Natural killer cell (primary cell): Measurements from ENCODE around the gene SDC1. TPM values are rescaled to one million over a fixed set of nuclear protein-coding genes. Genes with fewer than 3 reads are reported as not detected.

Experiments
- ATAC-seq, 3 donors: fragments of 150-1000 bp in 2 of 3; fragments of 200-7000 bp in 1 of 3; cut with Tn5 transposase; 1 replicate in 1 of 3; 2 replicates in 2 of 3; pipeline ENCODE4 v1.10.0; 2021; ENCODE audit warnings: mild to moderate bottlenecking in 2 of 3, moderate library complexity in 2 of 3
- DNase-seq, 2 donors: peaks; one replicate each; pipeline versions ENCODE4 v3.0.0 to v3.0.0-alpha.2; 2013 to 2021; ENCODE audit warnings: mixed read lengths in 1 of 2
- H3K27ac ChIP-seq: one replicate; pipeline ENCODE4 v1.5.1; 2013; ENCODE audit warnings: mild to moderate bottlenecking, low read length
- H3K27me3 ChIP-seq: one replicate; pipeline ENCODE4 v1.6.1; 2013; ENCODE audit warnings: low read length; ENCODE audit not compliant: control insufficient read depth, insufficient read depth
- H3K36me3 ChIP-seq: one replicate; pipeline ENCODE4 v1.6.1; 2013; ENCODE audit warnings: low read length; ENCODE audit not compliant: control insufficient read depth, insufficient read depth
- H3K4me1 ChIP-seq: one replicate; pipeline ENCODE4 v1.6.1; 2013; ENCODE audit warnings: low read length; ENCODE audit not compliant: control insufficient read depth, insufficient read depth
- H3K4me3 ChIP-seq: one replicate; pipeline ENCODE4 v1.5.1; 2013; ENCODE audit warnings: low read length
- H3K9me3 ChIP-seq: one replicate; pipeline ENCODE4 v1.6.1; 2013; ENCODE audit warnings: low read length; ENCODE audit not compliant: control insufficient read depth, insufficient read depth
- H3K27ac Mint-ChIP-seq, 2 donors: one replicate each; pipeline ENCODE4 v1.8.0; 2022; ENCODE audit warnings: mild to moderate bottlenecking in 2 of 2, mixed read lengths in 2 of 2, moderate library complexity in 1 of 2
- H3K27me3 Mint-ChIP-seq, 2 donors: one replicate each; pipeline ENCODE4 v1.8.0; 2022; ENCODE audit warnings: low read depth in 2 of 2, mixed read lengths in 2 of 2
- H3K36me3 Mint-ChIP-seq: one replicate; pipeline ENCODE4 v1.8.0; 2022; ENCODE audit warnings: mixed read lengths
- H3K4me1 Mint-ChIP-seq, 2 donors: one replicate each; pipeline ENCODE4 v1.8.0; 2022; ENCODE audit warnings: mixed read lengths in 2 of 2
- H3K4me3 Mint-ChIP-seq: one replicate; pipeline ENCODE4 v1.8.0; 2022; ENCODE audit warnings: mild to moderate bottlenecking, moderate library complexity, mixed read lengths
- H3K9me3 Mint-ChIP-seq, 2 donors: one replicate each; pipeline ENCODE4 v1.8.0; 2022; ENCODE audit warnings: mixed read lengths in 2 of 2
- WGBS: methylation state at CpG from one replicate; pipeline ENCODE4 v1.1.7; 2013; ENCODE audit warnings: missing lambda C conversion rate; ENCODE audit not compliant: insufficient coverage; 5-methylcytosine and 5-hydroxymethylcytosine counted together
- intact Hi-C: fragments of 100-400 bp; cut with micrococcal nuclease; formaldehyde crosslinking; loops from one replicate; pipeline ENCODE4 v1.14.2; 2022
- total RNA-seq, 4 donors: library from RNA; stranded (reverse); fragments of 120-200 nt in 1 of 4; gene quantifications; one replicate each; pipeline versions ENCODE4 v1.2.3 to v1.2.4, GENCODE V29; 2013 to 2022
- TF ChIP-seq, protein P1 (sequence below): fragments of 200-600 bp; IDR thresholded peaks from one replicate; pipeline ENCODE4 v1.8.0; 2022; ENCODE audit warnings: antibody characterized with exemption

The SDC1 gene
- total RNA-seq, 3 donors from 2014 or later (not counting 1 experiment from before 2014, with no cell fraction given) = 0.63 TPM; not detected in 2

DNA sequence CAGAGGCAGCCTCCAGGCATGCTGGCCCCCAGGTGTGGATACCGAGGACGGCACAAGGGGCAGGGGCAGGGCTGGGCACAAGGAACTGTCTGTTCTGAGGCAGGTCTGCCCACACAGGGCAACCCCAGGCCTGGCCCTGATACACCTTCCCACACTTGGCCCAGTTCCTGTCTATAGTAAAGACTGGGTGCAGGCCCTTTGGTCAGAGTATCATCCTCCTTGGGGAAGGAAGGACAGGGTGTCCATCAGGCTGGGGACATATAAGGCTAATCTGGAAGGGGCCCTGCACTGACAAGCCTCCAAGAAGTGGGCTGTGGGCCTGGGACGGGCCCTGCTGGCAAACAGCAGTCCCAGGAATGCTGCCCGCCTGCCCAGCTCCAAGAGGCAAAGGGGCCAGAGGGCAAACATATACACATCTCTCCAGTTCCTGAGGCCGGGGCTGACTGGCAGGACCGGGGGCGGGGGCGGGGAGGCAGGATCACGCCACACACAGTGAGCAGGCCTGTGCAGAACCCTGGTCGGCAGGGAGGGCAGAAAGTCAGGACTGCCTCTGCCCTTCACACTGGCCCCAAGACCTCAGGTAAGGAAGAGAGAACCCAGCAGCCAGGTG, 18.9 kb downstream of the SDC1 start:
- Mint-ChIP-seq H3K36me3 (no peaks in the 10 kb centered on the region), H3K9me3 (no peaks in the 10 kb centered on the region), H3K27ac (no peak overlapping the region), H3K27me3 (no peaks in the 10 kb centered on the region), H3K4me3 (no peak overlapping the region), H3K4me1 (no peaks in the 10 kb centered on the region)
- H3K27me3 ChIP-seq = no peaks in the 10 kb centered on the region
- no peak overlapping the region for H3K4me3 ChIP-seq
- H3K9me3 ChIP-seq = no peaks in the 10 kb centered on the region
- H3K4me1 ChIP-seq = no peaks in the 10 kb centered on the region
- H3K36me3 ChIP-seq = no peaks in the 10 kb centered on the region
- DNase-seq (no peak), ATAC-seq (no peak)
- H3K27ac ChIP-seq = no peak overlapping the region
- WGBS = 96% methylated on average over 10 of the region's 10 CpGs
- TF ChIP-seq, protein P1, sequence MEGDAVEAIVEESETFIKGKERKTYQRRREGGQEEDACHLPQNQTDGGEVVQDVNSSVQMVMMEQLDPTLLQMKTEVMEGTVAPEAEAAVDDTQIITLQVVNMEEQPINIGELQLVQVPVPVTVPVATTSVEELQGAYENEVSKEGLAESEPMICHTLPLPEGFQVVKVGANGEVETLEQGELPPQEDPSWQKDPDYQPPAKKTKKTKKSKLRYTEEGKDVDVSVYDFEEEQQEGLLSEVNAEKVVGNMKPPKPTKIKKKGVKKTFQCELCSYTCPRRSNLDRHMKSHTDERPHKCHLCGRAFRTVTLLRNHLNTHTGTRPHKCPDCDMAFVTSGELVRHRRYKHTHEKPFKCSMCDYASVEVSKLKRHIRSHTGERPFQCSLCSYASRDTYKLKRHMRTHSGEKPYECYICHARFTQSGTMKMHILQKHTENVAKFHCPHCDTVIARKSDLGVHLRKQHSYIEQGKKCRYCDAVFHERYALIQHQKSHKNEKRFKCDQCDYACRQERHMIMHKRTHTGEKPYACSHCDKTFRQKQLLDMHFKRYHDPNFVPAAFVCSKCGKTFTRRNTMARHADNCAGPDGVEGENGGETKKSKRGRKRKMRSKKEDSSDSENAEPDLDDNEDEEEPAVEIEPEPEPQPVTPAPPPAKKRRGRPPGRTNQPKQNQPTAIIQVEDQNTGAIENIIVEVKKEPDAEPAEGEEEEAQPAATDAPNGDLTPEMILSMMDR = no peak
- intact Hi-C loops = no loop called here

DNA sequence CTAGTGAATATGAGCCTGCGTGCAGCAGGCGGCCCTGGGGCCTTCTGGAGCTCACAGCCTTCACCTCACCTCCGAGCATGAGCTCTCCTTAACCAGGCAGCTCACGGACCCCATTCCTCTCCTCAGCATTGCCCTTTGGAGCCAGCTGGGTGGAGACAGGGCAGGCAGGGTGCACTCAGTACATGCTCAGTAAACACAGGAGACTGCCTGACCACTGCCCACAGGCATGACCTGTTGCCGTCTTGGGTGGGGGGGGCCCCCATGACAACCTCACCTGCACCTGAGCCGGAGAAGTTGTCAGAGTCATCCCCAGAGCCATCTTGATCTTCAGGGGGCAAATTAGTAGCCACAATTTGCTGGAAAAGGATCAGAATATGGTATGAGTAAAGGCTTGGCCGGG, 19.9 kb downstream of the SDC1 start:
- Histone ChIP-seq H3K36me3 (no peaks in the 10 kb centered on the region), H3K4me1 (no peaks in the 10 kb centered on the region), H3K4me3 (no peak overlapping the region), H3K27ac (no peak overlapping the region), H3K9me3 (no peaks in the 10 kb centered on the region), H3K27me3 (no peaks in the 10 kb centered on the region)
- TF ChIP-seq, protein P1 = no peak
- Mint-ChIP-seq H3K9me3 (no peaks in the 10 kb centered on the region), H3K27ac (no peak overlapping the region), H3K36me3 (no peaks in the 10 kb centered on the region), H3K4me3 (no peak overlapping the region), H3K27me3 (no peaks in the 10 kb centered on the region), H3K4me1 (no peaks in the 10 kb centered on the region)
- no peak for DNase-seq
- intact Hi-C loops = no loop called here
- 77% methylated on average over 7 of the region's 7 CpGs for WGBS
- no peak for ATAC-seq

DNA sequence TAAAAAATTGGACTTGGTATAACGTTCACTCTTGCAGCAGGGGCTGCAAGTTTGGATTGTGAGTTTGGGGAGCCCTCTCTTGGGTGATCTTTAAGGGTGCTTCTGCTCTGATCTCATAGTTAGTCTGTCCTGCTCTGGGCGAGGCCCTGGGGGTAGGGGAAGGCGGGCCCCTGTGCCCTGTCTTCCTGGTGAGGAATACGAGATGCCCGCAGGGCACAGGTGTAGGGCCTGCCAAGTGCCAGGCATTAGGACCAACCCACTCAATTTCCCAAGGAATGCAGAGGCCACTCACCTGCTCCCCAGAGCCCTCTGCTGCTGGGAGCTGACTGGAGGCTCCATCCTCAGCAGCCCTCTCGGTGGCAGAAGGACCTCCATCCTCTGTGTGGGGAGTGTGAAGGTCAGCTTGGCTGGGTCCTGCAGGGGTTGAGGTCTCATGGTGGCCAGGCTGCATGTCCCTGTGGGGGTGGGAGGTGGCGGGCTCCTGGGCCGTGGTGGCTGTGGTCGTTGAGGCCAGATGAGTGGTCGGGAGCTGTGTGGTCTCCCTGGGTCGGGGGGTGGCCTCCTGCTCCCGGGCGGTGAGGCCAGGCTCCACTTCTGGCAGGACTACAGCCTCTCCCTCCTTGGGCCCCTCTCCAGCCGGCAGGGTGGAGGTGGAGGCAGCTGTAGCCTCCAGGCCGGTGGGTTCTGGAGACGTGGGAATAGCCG, 21.3 kb downstream of the SDC1 start:
- ATAC-seq = no peak
- Histone ChIP-seq H3K9me3 (no peaks in the 10 kb centered on the region), H3K36me3 (no peaks in the 10 kb centered on the region), H3K27me3 (no peaks in the 10 kb centered on the region), H3K4me3 (no peak overlapping the region), H3K4me1 (no peaks in the 10 kb centered on the region), H3K27ac (no peak overlapping the region)
- no peaks in the 10 kb centered on the region for H3K36me3 Mint-ChIP-seq
- WGBS = 78% methylated on average over 17 of the region's 17 CpGs
- no peak overlapping the region for H3K4me3 Mint-ChIP-seq
- intact Hi-C loops = no loop called here
- H3K4me1 Mint-ChIP-seq = no peaks in the 10 kb centered on the region
- H3K27ac Mint-ChIP-seq = no peak overlapping the region
- H3K27me3 Mint-ChIP-seq = no peaks in the 10 kb centered on the region
- TF ChIP-seq, protein P1 = no peak
- H3K9me3 Mint-ChIP-seq = no peaks in the 10 kb centered on the region
- no peak for DNase-seq
